ENCODE results near the gene CHSY1.

CHSY1 gene

DNA sequence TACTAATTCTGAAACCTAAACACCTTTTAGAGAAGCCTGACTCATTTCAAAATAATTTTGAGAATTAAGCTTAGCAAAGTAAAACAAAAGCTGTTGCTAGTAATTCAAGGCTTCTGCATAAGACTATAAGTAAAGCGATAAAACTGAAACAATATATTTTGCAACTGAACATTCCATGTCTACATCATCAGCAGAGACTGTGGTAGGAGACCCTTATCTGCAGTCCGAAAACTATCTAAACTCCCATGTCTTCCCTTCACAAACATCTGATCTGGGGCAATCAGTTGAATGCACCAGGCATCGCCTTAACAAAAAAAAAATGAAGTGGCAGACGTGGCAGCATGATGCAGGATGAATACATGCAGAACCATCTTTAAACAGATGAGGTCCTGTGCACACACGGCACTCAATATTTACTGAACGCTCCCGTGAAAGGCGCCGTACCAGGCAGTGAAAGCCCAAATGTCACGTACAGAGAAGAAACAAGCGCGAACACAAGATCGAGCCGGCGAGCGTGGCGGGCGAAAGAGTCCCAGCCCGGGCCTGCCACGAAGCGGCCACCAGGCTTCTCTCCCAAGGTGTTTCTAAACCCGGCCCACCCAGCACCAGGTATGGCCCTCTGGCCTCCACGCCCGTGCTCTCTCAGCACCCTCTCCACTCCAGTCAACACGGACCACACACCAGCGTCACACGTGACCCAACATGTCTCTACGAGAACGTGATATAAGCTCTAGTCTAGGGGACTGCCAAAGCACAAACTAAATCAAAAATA is 63.0 kb downstream of the CHSY1 start:
- peak; percentile 89 for DNase-seq (ENCODE audit: low read depth)

- DNase-seq (ENCODE audit: low read depth), result peak; percentile 82
Observed at GRCh38 chr15:101187820-101188636, 63.8 kb downstream of the CHSY1 start.

DNA sequence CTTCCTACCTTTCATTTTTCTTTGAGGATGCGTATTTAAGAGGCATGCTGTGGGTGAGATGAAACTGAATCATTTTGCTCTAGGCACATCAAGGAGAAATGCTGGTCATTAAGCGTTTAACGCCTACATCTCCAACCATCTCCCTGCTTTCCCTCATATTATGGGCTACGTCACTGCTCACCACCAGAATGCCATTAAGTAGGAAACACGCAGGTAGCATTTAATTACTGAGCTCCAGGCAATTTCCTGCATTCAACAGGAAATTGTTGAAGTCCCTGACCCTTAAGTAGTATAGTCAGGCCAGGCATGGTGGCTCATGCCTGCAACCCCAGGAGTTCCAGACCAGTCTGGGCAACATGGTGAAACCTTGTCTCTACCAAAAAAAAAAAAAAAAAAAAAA is 66.1 kb downstream of the CHSY1 start:
- DNase-seq (ENCODE audit: low read depth), result no peak

- DNase-seq (ENCODE audit: low read depth), result no peak
Observed at GRCh38 chr15:101185336-101185735, 66.5 kb downstream of the CHSY1 start.

- no peak for DNase-seq (ENCODE audit: low read depth)
Observed at GRCh38 chr15:101184830-101185229, 67.0 kb downstream of the CHSY1 start.

GRCh38 chr15:101183931-101184305 is 67.9 kb downstream of the CHSY1 start:
- DNase-seq (ENCODE audit: low read depth), result no peak

GRCh38 chr15:101183226-101183930 is 68.5 kb downstream of the CHSY1 start:
- DNase-seq (ENCODE audit: low read depth), result no peak

- no peak for DNase-seq (ENCODE audit: low read depth)
Observed at GRCh38 chr15:101182215-101182614, 69.6 kb downstream of the CHSY1 start.

DNA sequence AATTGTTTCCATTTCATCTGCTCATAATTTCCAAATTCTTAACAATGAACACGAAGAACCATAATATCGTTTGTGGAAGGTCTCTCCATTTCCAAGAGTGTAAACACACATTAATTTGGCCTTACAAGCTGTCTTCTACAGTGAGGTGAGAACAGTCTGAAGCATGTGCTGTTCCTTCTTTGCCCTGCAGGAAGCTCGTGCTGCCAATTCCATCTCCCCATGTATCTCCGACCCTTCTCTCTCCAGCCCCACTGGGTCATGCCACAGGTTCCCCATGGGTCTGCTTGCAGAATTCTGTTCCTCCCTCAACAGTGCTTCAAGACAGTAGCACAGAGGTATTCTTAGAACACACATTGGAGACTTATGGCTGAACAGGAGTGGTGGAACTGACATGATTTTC is 70.5 kb downstream of the CHSY1 start:
- DNase-seq (ENCODE audit: low read depth), result no peak

- DNase-seq (ENCODE audit: low read depth), result no peak
Observed at GRCh38 chr15:101180620-101181307, 71.1 kb downstream of the CHSY1 start.

DNA sequence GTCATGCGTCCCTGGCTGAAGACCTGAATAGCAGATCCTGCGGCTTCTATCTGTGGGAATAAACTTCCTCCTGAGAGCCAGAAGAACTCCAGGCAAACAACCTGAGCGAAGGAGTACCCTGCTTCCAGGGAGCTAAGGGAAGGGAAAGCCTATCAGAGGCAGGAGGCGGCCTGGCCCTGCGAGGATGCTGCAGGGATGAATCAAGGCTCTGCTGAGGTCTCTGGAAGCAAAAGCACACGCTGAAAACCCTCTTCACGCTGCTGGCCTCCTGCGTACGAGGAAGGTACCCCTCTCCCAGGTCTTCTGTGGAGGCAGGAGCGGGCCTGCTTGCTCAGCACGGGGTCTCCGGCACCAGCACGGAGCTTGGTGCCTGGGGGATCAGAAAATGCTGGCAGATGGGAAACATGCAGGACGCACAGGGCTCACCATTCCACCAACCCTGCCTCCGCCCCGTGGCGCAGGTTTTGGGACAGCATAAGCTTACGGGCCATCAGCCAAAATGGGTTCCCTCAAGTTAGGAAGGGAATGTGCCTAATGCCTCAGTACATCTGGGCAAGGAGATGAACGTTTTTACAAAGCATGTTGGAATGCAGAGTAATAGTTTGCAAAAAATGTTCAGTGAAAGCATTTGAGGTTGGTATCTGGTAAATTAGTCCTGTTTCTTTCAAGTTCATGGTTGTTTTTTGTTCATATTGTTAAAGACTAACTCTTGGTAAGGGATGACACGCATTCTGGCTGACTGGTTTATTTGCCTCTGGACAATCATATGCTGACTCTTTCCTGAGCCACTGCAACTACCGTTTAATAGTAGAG is 72.3 kb downstream of the CHSY1 start:
- peak; percentile 71 for DNase-seq (ENCODE audit: low read depth)

- DNase-seq (ENCODE audit: low read depth), result no peak
Observed at GRCh38 chr15:101178931-101179330, 72.9 kb downstream of the CHSY1 start.

- no peak for DNase-seq (ENCODE audit: low read depth)
Observed at GRCh38 chr15:101178479-101178878, 73.4 kb downstream of the CHSY1 start.

GRCh38 chr15:101177866-101178265 is 74.0 kb downstream of the CHSY1 start:
- no peak for DNase-seq (ENCODE audit: low read depth)

DNA sequence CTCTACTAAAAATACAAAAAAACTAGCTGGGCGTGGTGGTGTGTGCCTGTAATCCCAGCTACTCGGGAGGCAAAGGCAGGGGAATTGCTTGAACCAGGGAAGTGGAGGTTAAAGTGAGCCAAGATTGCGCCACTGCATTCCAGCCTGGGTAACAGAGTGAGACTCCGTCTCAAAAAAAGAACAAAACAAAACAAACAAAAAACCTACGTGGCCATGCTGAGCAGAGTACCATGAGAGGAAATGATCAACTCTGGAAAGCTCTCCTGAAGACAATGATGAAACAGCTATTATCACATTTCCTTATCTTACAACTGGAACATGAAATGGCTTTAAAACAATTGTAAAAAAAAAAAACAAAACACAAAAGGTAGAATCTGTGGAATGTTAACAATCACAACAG is 75.2 kb downstream of the CHSY1 start:
- peak; percentile 83 for DNase-seq (ENCODE audit: low read depth)

DNA sequence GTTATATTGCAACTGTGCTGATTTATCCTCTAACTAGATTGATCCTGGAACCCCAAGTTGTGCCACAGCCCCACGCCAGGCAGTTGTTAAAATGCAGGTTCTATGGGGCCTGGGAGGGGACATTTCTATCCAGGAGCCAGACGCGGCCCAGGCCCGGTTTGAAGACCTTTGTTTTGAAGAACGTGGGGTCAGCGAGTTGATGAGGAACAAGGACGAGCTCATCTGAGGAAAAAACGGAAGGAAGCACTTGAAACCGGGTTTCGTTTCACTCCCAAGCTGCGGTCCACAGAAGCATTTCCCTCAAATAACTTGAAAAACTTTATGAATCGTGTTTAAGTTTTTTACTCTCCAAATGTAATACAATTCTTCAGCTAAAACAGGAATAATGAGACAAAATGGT is 76.4 kb downstream of the CHSY1 start:
- DNase-seq (ENCODE audit: low read depth), result no peak

DNA sequence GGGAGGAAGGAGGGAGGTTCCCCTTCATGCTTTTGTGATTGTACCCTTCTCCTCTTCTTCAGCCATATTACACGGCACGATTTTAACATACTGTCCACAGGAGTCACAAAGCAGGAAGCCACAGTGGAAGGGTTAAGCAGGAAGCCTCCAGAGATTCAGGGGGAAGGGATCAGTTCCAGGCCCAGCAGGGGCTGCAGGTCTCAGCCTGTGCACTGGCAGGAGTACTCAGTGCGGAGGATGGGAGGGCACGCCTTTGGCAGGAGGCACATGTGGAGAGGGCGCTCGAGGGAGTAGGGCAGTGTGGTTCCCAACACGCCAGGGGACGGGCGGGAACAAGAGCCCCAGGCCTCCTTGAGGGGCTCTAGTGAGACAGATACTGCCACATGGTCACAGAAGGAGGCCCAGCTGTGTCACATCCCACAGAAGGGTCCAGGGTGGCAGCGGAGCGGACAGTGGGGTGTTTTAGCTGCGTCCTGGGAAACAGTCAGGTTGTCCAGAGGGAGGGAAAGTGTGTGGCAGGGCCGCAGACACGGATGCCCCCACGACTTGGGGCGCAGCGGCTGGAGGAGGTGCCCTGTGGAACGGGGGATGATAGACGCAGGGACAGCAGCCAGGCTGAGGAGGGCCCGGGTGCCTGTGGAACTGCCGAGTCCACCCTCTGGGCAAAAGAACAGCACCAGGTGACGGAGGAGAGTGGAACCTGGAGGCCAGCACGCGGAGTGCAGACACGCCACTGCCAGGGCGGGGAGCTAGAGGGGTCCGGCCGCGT is 77.5 kb downstream of the CHSY1 start:
- no peak for DNase-seq (ENCODE audit: low read depth)

GRCh38 chr15:101173233-101174119 is 78.4 kb downstream of the CHSY1 start:
- no peak for DNase-seq (ENCODE audit: low read depth)

GRCh38 chr15:101172501-101173071 is 79.3 kb downstream of the CHSY1 start:
- DNase-seq (ENCODE audit: low read depth), result peak; percentile 56

Data from iris pigment epithelial cell (primary cell).